Activated CD4-positive, alpha-beta T cell treated with anti-CD3 and anti-CD28 coated beads, Interleukin-10, Interleukin-2, amounts not matched to agents 100 ng/mL and 50 ng/mL, durations not matched to agents 16 hours and 8 hours (primary cell): Measurements from ENCODE around the gene ZNF697.

Experiments
- DNase-seq: peaks from one replicate; pipeline ENCODE4 v3.0.0-alpha.2; 2020

The ZNF697 gene

GRCh38 chr1:119660253-119661083 lies 12.4 kb upstream of the ZNF697 start:
- no peak for DNase-seq

- no peak for DNase-seq
These were observed 11.6 kb upstream of the ZNF697 start for GRCh38 chr1:119659628-119660027.

- DNase-seq, result no peak
These were observed 8.4 kb upstream of the ZNF697 start for GRCh38 chr1:119656410-119656955.

- no peak for DNase-seq
These were observed 7.1 kb upstream of the ZNF697 start for GRCh38 chr1:119655154-119655553.

- no peak for DNase-seq
These were observed 5.7 kb upstream of the ZNF697 start for GRCh38 chr1:119653839-119654170.

- no peak for DNase-seq
These were observed 5.2 kb upstream of the ZNF697 start for GRCh38 chr1:119653135-119653838.

GRCh38 chr1:119652587-119652986 lies 4.5 kb upstream of the ZNF697 start:
- no peak for DNase-seq

GRCh38 chr1:119651641-119652040 lies 3.6 kb upstream of the ZNF697 start:
- no peak for DNase-seq

- no peak for DNase-seq
These were observed 3.1 kb upstream of the ZNF697 start for GRCh38 chr1:119651133-119651532.

GRCh38 chr1:119648620-119649004 lies 546 bp upstream of the ZNF697 start:
- no peak for DNase-seq

GRCh38 chr1:119647228-119647733 lies 785 bp downstream of the ZNF697 start:
- no peak for DNase-seq

GRCh38 chr1:119646521-119647227 lies 1.4 kb downstream of the ZNF697 start:
- DNase-seq, result no peak

GRCh38 chr1:119639109-119639508 lies 9.0 kb downstream of the ZNF697 start:
- no peak for DNase-seq

GRCh38 chr1:119637710-119638109 lies 10.4 kb downstream of the ZNF697 start:
- DNase-seq, result no peak

- DNase-seq, result no peak
These were observed 11.5 kb downstream of the ZNF697 start for GRCh38 chr1:119636491-119637089.

- no peak for DNase-seq
These were observed 12.2 kb downstream of the ZNF697 start for GRCh38 chr1:119635811-119636390.

GRCh38 chr1:119634016-119634415 lies 14.1 kb downstream of the ZNF697 start:
- no peak for DNase-seq

GRCh38 chr1:119633575-119633974 lies 14.5 kb downstream of the ZNF697 start:
- no peak for DNase-seq

- DNase-seq, result no peak
These were observed 15.2 kb downstream of the ZNF697 start for GRCh38 chr1:119632841-119633240.

- DNase-seq, result no peak
These were observed 16.0 kb downstream of the ZNF697 start for GRCh38 chr1:119632103-119632490.

- DNase-seq, result no peak
These were observed 16.5 kb downstream of the ZNF697 start for GRCh38 chr1:119631433-119632102.

GRCh38 chr1:119631086-119631432 lies 17.0 kb downstream of the ZNF697 start:
- DNase-seq, result no peak
